GM13976 (cell line): ENCODE measurements around the gene PRADC1.

ENCODE experiments used
- DNase-seq: peaks from one replicate; pipeline ENCODE4 v3.0.0; 2012; ENCODE audit warnings: low spot score
- in situ Hi-C: fragments of 300-500 bp; cut with MboI; formaldehyde crosslinking; loops from one replicate; pipeline ENCODE4 v1.12.0; 2022; ENCODE audit warnings: low sequenced_read_pairs, mixed read lengths, inconsistent platforms; ENCODE audit not compliant: unreplicated experiment
- TF ChIP-seq, protein P1 (sequence below): IDR thresholded peaks from 2 replicates; pipeline ENCODE4 v1.5.1; 2012; ENCODE audit warnings: borderline replicate concordance, mild to moderate bottlenecking; ENCODE audit not compliant: insufficient read depth; ENCODE audit errors: extremely low read depth, missing control alignments, control extremely low read depth

Gene PRADC1

GRCh38 chr2:73268366-73268829 is 35.4 kb upstream of the PRADC1 start:
- TF ChIP-seq, protein P1, sequence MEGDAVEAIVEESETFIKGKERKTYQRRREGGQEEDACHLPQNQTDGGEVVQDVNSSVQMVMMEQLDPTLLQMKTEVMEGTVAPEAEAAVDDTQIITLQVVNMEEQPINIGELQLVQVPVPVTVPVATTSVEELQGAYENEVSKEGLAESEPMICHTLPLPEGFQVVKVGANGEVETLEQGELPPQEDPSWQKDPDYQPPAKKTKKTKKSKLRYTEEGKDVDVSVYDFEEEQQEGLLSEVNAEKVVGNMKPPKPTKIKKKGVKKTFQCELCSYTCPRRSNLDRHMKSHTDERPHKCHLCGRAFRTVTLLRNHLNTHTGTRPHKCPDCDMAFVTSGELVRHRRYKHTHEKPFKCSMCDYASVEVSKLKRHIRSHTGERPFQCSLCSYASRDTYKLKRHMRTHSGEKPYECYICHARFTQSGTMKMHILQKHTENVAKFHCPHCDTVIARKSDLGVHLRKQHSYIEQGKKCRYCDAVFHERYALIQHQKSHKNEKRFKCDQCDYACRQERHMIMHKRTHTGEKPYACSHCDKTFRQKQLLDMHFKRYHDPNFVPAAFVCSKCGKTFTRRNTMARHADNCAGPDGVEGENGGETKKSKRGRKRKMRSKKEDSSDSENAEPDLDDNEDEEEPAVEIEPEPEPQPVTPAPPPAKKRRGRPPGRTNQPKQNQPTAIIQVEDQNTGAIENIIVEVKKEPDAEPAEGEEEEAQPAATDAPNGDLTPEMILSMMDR, result no peak
- DNase-seq, result peak; percentile 31
- in situ Hi-C loops, result no loop called here

GRCh38 chr2:73267008-73267407 is 34.0 kb upstream of the PRADC1 start:
- DNase-seq, result no peak
- TF ChIP-seq, protein P1, result no peak
- in situ Hi-C loops, result no loop called here

DNA sequence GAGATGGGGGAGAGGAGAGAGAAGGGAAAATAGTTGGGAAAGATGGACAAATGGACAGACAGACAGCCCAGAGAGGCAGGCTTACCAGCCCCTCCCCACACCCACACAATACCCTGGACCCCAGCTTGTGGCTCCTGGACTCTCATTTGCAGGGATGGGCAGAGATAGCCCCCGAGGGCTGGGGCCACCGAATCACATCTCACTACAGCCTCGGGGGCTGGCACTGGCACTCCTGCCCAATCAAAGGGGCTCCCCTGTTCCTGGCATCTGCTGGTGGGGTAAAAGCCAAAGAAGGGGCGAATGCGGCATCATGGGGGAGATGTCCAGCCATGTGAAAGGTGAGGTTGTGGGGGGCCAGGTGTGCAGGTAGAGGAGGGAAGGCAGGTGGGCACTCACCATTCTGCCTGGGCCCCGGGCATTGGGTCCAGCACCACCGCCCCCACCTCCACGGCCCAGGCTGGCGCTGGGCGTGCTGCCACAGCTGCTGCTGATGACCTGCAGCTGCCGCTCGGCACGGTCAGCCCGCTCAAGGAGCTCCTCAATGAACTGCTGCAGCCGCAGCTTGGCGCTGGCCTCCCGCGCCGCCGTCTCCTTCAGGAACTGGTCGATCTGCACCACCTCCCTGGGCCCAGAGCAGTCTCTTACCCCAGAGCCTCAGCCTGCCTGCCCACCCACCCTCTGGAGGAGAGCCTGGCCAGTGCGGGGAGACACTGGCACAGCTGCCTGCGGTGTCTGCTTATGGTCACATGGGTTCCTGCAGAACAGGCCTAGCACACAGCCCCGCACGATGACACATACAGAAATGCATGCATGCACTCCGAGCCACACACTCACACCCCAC is 33.2 kb upstream of the PRADC1 start:
- in situ Hi-C loops, result no loop called here
- peak; percentile 17 for DNase-seq
- TF ChIP-seq, protein P1, result no peak

DNA sequence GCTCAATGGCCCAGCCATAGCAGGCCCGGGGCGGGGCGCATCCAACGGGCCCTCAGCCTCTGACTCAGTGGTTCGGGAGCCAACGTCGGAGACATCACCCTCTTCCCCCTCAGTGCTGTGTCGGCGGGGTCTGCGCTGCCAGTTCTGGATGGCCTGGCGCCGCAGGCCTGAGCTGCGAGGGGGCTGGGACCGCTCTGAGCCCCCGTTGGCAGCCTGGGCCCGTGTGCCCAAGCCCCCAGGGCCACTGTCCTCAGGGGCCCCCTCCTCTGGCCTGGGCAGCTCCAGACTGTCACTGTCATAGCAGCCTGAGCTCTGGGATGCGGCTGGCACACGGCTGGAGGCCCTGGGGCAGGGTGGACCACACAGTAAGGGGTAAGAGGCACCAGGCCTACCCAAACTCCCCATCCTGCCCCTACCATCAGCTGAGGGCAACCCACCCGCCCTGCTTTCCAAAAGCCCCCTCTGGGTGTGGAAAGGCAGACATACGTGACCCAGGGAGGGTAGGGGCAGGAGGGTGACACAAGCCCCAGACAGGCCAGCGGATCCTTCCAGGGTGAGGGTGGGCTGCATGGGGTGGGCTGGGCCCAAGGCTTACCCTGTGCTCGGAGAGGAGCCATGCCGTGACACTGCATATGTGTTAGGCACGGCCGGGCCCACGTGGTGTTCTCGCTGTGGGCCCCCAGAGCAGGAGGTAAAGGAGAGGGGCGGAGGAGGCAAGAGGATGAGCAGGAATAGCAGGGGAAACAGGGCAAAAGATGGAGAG is 32.4 kb upstream of the PRADC1 start:
- TF ChIP-seq, protein P1, result no peak
- in situ Hi-C loops, result no loop called here
- DNase-seq, result peak; percentile 23

GRCh38 chr2:73264783-73265182 is 31.7 kb upstream of the PRADC1 start:
- in situ Hi-C loops, result no loop called here
- no peak for DNase-seq
- TF ChIP-seq, protein P1, result no peak

- in situ Hi-C loops, result no loop called here
- TF ChIP-seq, protein P1, result no peak
Measured at GRCh38 chr2:73264332-73264606, 31.2 kb upstream of the PRADC1 start.

More at GRCh38 chr2:73264332-73264606, 31.2 kb upstream of the PRADC1 start:
- DNase-seq, result no peak
